ENCODE results near the gene CFL2.

The CFL2 gene

GRCh38 chr14:34699873-34700621 is 14.3 kb downstream of the CFL2 start (continued):
- no peak for TF ChIP-seq ZNF707 (tag by site-specific recombination; IDR thresholded peaks at IDR 0.05)
- peak; percentile 73; the same call in 1 of the 2 replicates for TF ChIP-seq ZNF362 (tag by site-specific recombination; IDR thresholded peaks at IDR 0.05)
- peak; percentile 92 for TF ChIP-seq ATF2 (tag by site-specific recombination; IDR thresholded peaks at IDR 0.05; ENCODE audit: low read depth)
- no peak for TF ChIP-seq ZNF19 (tag by site-specific recombination; IDR thresholded peaks at IDR 0.05; ENCODE audit: low read depth)
- TF ChIP-seq ZNF112 (tag by site-specific recombination; IDR thresholded peaks at IDR 0.05): no peak
- TF ChIP-seq BCL11B (tag by site-specific recombination; IDR thresholded peaks at IDR 0.05; ENCODE audit: low read depth): no peak
- TF ChIP-seq ZNF132 (tag by site-specific recombination; IDR thresholded peaks at IDR 0.05; ENCODE audit: borderline replicate concordance): no peak
- no peak for TF ChIP-seq HOXD13 (CRISPR knock-in tag; IDR thresholded peaks at IDR 0.05; ENCODE audit: borderline replicate concordance)
- no peak for TF ChIP-seq SCRT1 (tag by site-specific recombination; IDR thresholded peaks at IDR 0.05; ENCODE audit: borderline replicate concordance)
- no peak for TF ChIP-seq YY2 (tag by site-specific recombination; IDR thresholded peaks at IDR 0.05)
- peak; percentile 92 for TF ChIP-seq ZNF843 (tag by site-specific recombination; IDR thresholded peaks at IDR 0.05)
- no peak for TF ChIP-seq ZNF791 (tag by site-specific recombination; IDR thresholded peaks at IDR 0.05)
- TF ChIP-seq ZNF629 (tag by site-specific recombination; IDR thresholded peaks at IDR 0.05): peak; percentile 96
- no peak for TF ChIP-seq ZNF776 (tag by site-specific recombination; IDR thresholded peaks at IDR 0.05; ENCODE audit: borderline replicate concordance)
- TF ChIP-seq ZNF16 (tag by site-specific recombination; IDR thresholded peaks at IDR 0.05; ENCODE audit: low read depth): no peak
- peak; percentile 88 for TF ChIP-seq IKZF3 (tag by site-specific recombination; IDR thresholded peaks at IDR 0.05)
- no peak for TF ChIP-seq ZNF433 (tag by site-specific recombination; IDR thresholded peaks at IDR 0.05; ENCODE audit: low read depth)
- TF ChIP-seq GFI1B (tag by site-specific recombination; IDR thresholded peaks at IDR 0.05): peak; percentile 46; the same call in 1 of the 2 replicates
- no peak for TF ChIP-seq ZNF221 (tag by site-specific recombination; IDR thresholded peaks at IDR 0.05; ENCODE audit: borderline replicate concordance)
- no peak for TF ChIP-seq ZNF624 (tag by site-specific recombination; IDR thresholded peaks at IDR 0.05)
- TF ChIP-seq ZBTB11 (tag by site-specific recombination; conservative IDR thresholded peaks at IDR 0.05; ENCODE audit: low read depth): no peak
- no peak; the same call in 1 of the 2 replicates for TF ChIP-seq ZNF610 (tag by site-specific recombination; IDR thresholded peaks at IDR 0.05; ENCODE audit: borderline replicate concordance)
- no peak for TF ChIP-seq ZNF621 (tag by site-specific recombination; IDR thresholded peaks at IDR 0.05)
- TF ChIP-seq ZNF654 (tag by site-specific recombination; IDR thresholded peaks at IDR 0.05; ENCODE audit: low read depth): no peak
- TF ChIP-seq ZNF157 (tag by site-specific recombination; IDR thresholded peaks at IDR 0.05): no peak
- TF ChIP-seq TSHZ1 (tag by site-specific recombination; IDR thresholded peaks at IDR 0.05; ENCODE audit: borderline replicate concordance): peak; percentile 99
- TF ChIP-seq ZNF560 (tag by site-specific recombination; IDR thresholded peaks at IDR 0.05; ENCODE audit: borderline replicate concordance): no peak
- TF ChIP-seq PBX3 (CRISPR knock-in tag; IDR thresholded peaks at IDR 0.05): no peak
- peak; percentile 82; the same call in 1 of the 2 replicates for TF ChIP-seq TRIM28 (IDR thresholded peaks at IDR 0.05; ENCODE audit: borderline replicate concordance, low read length)
